ENCODE measurements around the gene PEDS1.
"Not testable (repeated sequence)": the region's sequence is repeated elsewhere in the genome, so short reads cannot be mapped to it uniquely, and the experiment has no call there.

The PEDS1 gene

GRCh38 chr20:50108556-50109235, 44.8 kb downstream of the PEDS1 start:
- DNase-seq (ENCODE audit: low spot score) (peak; percentile 56), ATAC-seq (ENCODE audit: low read depth) (no peak)
- H3K27ac ChIP-seq (ENCODE audit: poor library complexity, severe bottlenecking), result peak overlapping the region; percentile 78
- H3K4me1 ChIP-seq (ENCODE audit: insufficient read depth, poor library complexity, severe bottlenecking), result peaks cover 39% of the 10 kb centered on the region
- TF ChIP-seq, protein P1, sequence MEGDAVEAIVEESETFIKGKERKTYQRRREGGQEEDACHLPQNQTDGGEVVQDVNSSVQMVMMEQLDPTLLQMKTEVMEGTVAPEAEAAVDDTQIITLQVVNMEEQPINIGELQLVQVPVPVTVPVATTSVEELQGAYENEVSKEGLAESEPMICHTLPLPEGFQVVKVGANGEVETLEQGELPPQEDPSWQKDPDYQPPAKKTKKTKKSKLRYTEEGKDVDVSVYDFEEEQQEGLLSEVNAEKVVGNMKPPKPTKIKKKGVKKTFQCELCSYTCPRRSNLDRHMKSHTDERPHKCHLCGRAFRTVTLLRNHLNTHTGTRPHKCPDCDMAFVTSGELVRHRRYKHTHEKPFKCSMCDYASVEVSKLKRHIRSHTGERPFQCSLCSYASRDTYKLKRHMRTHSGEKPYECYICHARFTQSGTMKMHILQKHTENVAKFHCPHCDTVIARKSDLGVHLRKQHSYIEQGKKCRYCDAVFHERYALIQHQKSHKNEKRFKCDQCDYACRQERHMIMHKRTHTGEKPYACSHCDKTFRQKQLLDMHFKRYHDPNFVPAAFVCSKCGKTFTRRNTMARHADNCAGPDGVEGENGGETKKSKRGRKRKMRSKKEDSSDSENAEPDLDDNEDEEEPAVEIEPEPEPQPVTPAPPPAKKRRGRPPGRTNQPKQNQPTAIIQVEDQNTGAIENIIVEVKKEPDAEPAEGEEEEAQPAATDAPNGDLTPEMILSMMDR (IDR thresholded peaks at IDR 0.05; ENCODE audit: poor library complexity, severe bottlenecking), result peak; percentile 12
- H3K27me3 ChIP-seq (ENCODE audit: insufficient read depth, poor library complexity, severe bottlenecking), result no peaks in the 10 kb centered on the region
- H3K36me3 ChIP-seq (ENCODE audit: low read depth), result peaks cover 46% of the 10 kb centered on the region
- no peaks in the 10 kb centered on the region for H3K9me3 ChIP-seq (ENCODE audit: severe bottlenecking)
- H3K4me3 ChIP-seq (ENCODE audit: severe bottlenecking), result no peak overlapping the region

DNA sequence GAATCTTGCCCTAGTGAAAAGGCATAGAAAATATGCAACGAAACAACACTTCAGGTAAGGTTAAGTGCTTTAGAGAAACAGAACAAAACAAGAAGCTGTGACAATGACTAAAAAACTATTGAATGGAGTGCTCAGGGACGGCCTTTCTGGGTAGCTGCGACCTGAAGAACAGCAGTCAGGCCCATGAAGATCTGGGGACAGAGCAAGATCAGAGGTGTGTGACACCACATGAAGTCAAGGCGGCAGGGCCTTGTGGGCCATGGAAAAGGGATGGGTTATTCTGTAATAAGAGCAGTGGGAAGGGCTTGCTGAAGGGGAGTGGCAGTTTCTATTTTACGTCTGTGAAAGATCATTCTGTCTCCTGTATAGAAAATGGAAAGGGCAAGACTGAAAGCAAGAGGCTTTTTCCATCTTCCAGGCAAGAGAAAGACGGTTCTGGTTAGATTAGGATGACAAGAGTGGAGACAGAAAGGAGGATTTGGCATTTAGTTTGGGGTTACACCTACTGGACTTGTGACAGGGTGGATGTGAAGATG, 45.7 kb downstream of the PEDS1 start:
- ATAC-seq (ENCODE audit: low read depth), result no peak
- TF ChIP-seq, protein P1 (IDR thresholded peaks at IDR 0.05; ENCODE audit: poor library complexity, severe bottlenecking), result no peak
- no peaks in the 10 kb centered on the region for H3K9me3 ChIP-seq (ENCODE audit: severe bottlenecking)
- H3K27ac ChIP-seq (ENCODE audit: poor library complexity, severe bottlenecking), result peak overlapping the region; percentile 78
- H3K27me3 ChIP-seq (ENCODE audit: insufficient read depth, poor library complexity, severe bottlenecking), result no peaks in the 10 kb centered on the region
- H3K4me1 ChIP-seq (ENCODE audit: insufficient read depth, poor library complexity, severe bottlenecking), result peaks cover 44% of the 10 kb centered on the region
- DNase-seq (ENCODE audit: low spot score), result peak; percentile 60
- H3K36me3 ChIP-seq (ENCODE audit: low read depth), result peaks cover 53% of the 10 kb centered on the region
- no peak overlapping the region for H3K4me3 ChIP-seq (ENCODE audit: severe bottlenecking)

DNA sequence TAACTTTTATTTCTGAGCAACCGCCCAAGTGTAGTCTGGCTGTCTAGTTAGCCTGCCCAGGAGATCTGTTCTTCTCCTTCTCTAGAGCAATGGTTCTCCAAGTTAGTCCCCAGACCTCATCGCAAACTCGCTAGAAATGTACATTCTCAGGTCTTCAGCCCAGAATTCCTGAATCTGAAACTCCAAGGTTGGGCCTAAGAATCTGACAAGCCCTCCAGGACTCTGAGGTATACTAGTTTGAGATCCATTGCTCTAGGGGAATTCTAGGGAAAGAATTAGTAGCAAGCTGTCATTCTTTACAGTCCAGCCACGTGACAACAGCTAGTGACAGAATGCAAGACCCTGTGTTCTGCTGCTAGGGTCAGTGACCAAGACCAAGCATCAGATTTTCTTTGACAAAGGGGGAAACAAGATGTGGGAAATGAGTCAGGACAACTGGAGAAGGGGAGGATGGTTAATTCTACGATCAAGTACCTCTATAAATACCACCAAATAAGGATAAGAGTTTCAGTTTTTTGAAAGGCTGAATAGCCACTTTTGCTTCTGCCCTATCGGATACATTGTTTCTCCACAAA, 46.4 kb downstream of the PEDS1 start:
- H3K9me3 ChIP-seq (ENCODE audit: severe bottlenecking), result no peaks in the 10 kb centered on the region
- no peak overlapping the region for H3K4me3 ChIP-seq (ENCODE audit: severe bottlenecking)
- peaks cover 46% of the 10 kb centered on the region for H3K4me1 ChIP-seq (ENCODE audit: insufficient read depth, poor library complexity, severe bottlenecking)
- H3K27me3 ChIP-seq (ENCODE audit: insufficient read depth, poor library complexity, severe bottlenecking), result no peaks in the 10 kb centered on the region
- peaks cover 60% of the 10 kb centered on the region for H3K36me3 ChIP-seq (ENCODE audit: low read depth)
- DNase-seq (ENCODE audit: low spot score) (no peak), ATAC-seq (ENCODE audit: low read depth) (no peak)
- TF ChIP-seq, protein P1 (IDR thresholded peaks at IDR 0.05; ENCODE audit: poor library complexity, severe bottlenecking), result no peak
- peak overlapping the region; percentile 78 for H3K27ac ChIP-seq (ENCODE audit: poor library complexity, severe bottlenecking)

DNA sequence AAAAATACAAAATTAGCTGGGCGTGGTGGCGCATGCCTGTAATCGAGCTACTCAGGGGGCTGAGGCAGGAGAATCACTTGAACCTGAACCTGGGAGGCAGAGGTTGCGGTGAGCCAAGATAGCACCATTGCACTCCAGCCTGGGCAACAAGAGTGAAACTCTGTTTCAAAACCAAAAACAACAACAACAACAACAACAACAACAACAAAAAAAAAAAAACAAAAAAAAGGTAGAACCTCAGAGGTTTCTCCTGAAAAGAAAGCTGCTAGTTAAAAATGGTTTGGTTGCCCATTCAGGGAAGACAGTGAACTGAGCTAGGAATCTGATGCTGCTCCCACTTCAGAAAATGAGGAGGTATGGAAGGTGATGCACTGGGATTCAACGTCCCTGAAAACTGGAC, 46.9 kb downstream of the PEDS1 start:
- peaks cover 43% of the 10 kb centered on the region for H3K4me1 ChIP-seq (ENCODE audit: insufficient read depth, poor library complexity, severe bottlenecking)

More for the DNA sequence above, 46.9 kb downstream of the PEDS1 start:
- Histone ChIP-seq H3K27ac (ENCODE audit: poor library complexity, severe bottlenecking) (peak overlapping the region; percentile 78), H3K36me3 (ENCODE audit: low read depth) (peaks cover 65% of the 10 kb centered on the region)
- H3K9me3 ChIP-seq (ENCODE audit: severe bottlenecking); ATAC-seq (ENCODE audit: low read depth); H3K4me3 ChIP-seq (ENCODE audit: severe bottlenecking); DNase-seq (ENCODE audit: low spot score); H3K27me3 ChIP-seq (ENCODE audit: insufficient read depth, poor library complexity, severe bottlenecking): not testable (repeated sequence)
